ENCODE results near the gene SUN5. TPM values are rescaled to one million over a fixed set of nuclear protein-coding genes. Genes with fewer than 3 reads are reported as not detected.

The SUN5 gene
- total RNA-seq, 1 experiment from 2014 or later, result not detected

DNA sequence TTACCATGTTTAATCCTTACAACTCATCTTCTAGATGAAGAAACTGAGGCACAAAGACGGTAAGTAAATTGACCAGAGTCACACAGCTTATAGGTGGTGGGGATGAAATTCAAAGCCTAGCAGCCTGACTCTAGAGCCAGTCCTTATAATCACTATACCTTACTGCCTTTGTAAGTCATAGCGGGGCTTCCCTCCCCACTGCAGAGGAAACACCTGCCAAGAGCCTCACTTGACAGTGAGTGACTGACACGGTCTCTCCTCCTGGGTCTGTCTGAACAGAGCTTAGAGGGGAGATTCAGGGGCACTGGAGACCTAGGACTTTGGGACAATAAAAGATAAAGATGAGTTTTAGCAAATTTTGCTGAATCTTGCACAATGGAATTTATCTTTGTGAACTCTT is 12.8 kb downstream of the SUN5 start (continued):
- TF ChIP-seq, protein P1, sequence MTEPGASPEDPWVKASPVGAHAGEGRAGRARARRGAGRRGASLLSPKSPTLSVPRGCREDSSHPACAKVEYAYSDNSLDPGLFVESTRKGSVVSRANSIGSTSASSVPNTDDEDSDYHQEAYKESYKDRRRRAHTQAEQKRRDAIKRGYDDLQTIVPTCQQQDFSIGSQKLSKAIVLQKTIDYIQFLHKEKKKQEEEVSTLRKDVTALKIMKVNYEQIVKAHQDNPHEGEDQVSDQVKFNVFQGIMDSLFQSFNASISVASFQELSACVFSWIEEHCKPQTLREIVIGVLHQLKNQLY (CRISPR knock-in tag; IDR thresholded peaks at IDR 0.05), result no peak
- TF ChIP-seq CREB1 (CRISPR knock-in tag; IDR thresholded peaks at IDR 0.05) (no peak), NFATC4 (CRISPR knock-in tag; IDR thresholded peaks at IDR 0.05) (no peak), ATF1 (CRISPR knock-in tag; IDR thresholded peaks at IDR 0.05) (no peak)
- TF ChIP-seq, protein P2, sequence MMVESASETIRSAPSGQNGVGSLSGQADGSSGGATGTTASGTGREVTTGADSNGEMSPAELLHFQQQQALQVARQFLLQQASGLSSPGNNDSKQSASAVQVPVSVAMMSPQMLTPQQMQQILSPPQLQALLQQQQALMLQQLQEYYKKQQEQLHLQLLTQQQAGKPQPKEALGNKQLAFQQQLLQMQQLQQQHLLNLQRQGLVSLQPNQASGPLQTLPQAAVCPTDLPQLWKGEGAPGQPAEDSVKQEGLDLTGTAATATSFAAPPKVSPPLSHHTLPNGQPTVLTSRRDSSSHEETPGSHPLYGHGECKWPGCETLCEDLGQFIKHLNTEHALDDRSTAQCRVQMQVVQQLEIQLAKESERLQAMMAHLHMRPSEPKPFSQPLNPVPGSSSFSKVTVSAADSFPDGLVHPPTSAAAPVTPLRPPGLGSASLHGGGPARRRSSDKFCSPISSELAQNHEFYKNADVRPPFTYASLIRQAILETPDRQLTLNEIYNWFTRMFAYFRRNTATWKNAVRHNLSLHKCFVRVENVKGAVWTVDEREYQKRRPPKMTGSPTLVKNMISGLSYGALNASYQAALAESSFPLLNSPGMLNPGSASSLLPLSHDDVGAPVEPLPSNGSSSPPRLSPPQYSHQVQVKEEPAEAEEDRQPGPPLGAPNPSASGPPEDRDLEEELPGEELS (CRISPR knock-in tag; IDR thresholded peaks at IDR 0.05), result no peak

DNA sequence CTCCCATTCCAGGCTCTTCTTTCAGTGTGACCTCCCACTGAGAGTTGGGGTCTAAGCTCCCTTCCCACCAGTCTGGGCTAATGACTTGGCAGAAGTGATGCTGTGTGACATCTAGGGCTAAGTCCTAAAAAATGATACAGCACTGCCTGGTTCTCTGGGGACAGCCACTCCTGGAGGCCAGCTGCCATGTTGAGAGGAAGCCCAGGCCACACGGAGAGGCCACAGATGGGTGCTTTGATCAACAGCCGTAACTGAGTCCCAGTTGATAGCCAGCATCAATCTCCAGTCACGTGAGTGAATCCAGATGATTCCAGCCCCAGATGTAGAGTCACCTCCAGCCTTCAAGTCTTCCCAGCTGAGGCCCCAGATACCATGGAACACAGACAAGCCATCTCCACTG is 13.8 kb downstream of the SUN5 start:
- Mint-ChIP-seq H3K4me3 (no peak overlapping the region), H3K36me3 (no peaks in the 10 kb centered on the region), H3K27ac (no peak overlapping the region), H3K9me3 (no peaks in the 10 kb centered on the region), H3K4me1 (no peaks in the 10 kb centered on the region), H3K27me3 (ENCODE audit: low read depth) (no peaks in the 10 kb centered on the region)
- POLR2A ChIA-PET, result no interaction called here
- no peak for ATAC-seq
- TF ChIP-seq, protein P3, sequence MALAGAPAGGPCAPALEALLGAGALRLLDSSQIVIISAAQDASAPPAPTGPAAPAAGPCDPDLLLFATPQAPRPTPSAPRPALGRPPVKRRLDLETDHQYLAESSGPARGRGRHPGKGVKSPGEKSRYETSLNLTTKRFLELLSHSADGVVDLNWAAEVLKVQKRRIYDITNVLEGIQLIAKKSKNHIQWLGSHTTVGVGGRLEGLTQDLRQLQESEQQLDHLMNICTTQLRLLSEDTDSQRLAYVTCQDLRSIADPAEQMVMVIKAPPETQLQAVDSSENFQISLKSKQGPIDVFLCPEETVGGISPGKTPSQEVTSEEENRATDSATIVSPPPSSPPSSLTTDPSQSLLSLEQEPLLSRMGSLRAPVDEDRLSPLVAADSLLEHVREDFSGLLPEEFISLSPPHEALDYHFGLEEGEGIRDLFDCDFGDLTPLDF (CRISPR knock-in tag; IDR thresholded peaks at IDR 0.05), result no peak
- TF ChIP-seq NR2C2 (CRISPR knock-in tag; IDR thresholded peaks at IDR 0.05), result no peak
- no peak for TF ChIP-seq HMGA2 (CRISPR knock-in tag; IDR thresholded peaks at IDR 0.05)
- no peak for TF ChIP-seq SMAD3 (CRISPR knock-in tag; IDR thresholded peaks at IDR 0.05; ENCODE audit: borderline replicate concordance)
- TF ChIP-seq ZNF219 (CRISPR knock-in tag; IDR thresholded peaks at IDR 0.05; ENCODE audit: borderline replicate concordance), result no peak
- TF ChIP-seq, protein P4, sequence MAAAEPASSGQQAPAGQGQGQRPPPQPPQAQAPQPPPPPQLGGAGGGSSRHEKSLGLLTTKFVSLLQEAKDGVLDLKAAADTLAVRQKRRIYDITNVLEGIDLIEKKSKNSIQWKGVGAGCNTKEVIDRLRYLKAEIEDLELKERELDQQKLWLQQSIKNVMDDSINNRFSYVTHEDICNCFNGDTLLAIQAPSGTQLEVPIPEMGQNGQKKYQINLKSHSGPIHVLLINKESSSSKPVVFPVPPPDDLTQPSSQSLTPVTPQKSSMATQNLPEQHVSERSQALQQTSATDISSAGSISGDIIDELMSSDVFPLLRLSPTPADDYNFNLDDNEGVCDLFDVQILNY (CRISPR knock-in tag; IDR thresholded peaks at IDR 0.05), result no peak
- TF ChIP-seq ZNF317 (CRISPR knock-in tag; IDR thresholded peaks at IDR 0.05; ENCODE audit: borderline replicate concordance, low read depth), result no peak
- TF ChIP-seq, protein P5, sequence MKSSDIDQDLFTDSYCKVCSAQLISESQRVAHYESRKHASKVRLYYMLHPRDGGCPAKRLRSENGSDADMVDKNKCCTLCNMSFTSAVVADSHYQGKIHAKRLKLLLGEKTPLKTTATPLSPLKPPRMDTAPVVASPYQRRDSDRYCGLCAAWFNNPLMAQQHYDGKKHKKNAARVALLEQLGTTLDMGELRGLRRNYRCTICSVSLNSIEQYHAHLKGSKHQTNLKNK (CRISPR knock-in tag; IDR thresholded peaks at IDR 0.05), result no peak
- no peak for TF ChIP-seq NFYB (CRISPR knock-in tag; conservative IDR thresholded peaks at IDR 0.05; ENCODE audit: low read depth)
- TF ChIP-seq TEAD4 (CRISPR knock-in tag; IDR thresholded peaks at IDR 0.05), result no peak
- TF ChIP-seq NFE2L1 (CRISPR knock-in tag; IDR thresholded peaks at IDR 0.05), result no peak
- TF ChIP-seq, protein P6, sequence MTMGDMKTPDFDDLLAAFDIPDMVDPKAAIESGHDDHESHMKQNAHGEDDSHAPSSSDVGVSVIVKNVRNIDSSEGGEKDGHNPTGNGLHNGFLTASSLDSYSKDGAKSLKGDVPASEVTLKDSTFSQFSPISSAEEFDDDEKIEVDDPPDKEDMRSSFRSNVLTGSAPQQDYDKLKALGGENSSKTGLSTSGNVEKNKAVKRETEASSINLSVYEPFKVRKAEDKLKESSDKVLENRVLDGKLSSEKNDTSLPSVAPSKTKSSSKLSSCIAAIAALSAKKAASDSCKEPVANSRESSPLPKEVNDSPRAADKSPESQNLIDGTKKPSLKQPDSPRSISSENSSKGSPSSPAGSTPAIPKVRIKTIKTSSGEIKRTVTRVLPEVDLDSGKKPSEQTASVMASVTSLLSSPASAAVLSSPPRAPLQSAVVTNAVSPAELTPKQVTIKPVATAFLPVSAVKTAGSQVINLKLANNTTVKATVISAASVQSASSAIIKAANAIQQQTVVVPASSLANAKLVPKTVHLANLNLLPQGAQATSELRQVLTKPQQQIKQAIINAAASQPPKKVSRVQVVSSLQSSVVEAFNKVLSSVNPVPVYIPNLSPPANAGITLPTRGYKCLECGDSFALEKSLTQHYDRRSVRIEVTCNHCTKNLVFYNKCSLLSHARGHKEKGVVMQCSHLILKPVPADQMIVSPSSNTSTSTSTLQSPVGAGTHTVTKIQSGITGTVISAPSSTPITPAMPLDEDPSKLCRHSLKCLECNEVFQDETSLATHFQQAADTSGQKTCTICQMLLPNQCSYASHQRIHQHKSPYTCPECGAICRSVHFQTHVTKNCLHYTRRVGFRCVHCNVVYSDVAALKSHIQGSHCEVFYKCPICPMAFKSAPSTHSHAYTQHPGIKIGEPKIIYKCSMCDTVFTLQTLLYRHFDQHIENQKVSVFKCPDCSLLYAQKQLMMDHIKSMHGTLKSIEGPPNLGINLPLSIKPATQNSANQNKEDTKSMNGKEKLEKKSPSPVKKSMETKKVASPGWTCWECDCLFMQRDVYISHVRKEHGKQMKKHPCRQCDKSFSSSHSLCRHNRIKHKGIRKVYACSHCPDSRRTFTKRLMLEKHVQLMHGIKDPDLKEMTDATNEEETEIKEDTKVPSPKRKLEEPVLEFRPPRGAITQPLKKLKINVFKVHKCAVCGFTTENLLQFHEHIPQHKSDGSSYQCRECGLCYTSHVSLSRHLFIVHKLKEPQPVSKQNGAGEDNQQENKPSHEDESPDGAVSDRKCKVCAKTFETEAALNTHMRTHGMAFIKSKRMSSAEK (CRISPR knock-in tag; IDR thresholded peaks at IDR 0.05; ENCODE audit: borderline replicate concordance), result no peak
- DNase-seq (ENCODE audit: low spot score), result no peak
- CTCF ChIA-PET, result interaction anchor here (0.7 to 1.3 kb wide), 2 partner anchors 15 to 272 kb away, joined by 3 read pairs; no protein-coding TSS in a partner anchor
